ENCODE measurements around the gene MGLL.

Gene MGLL

GRCh38 chr3:127739347-127740135, 82.8 kb downstream of the MGLL start:
- H3K27me3 ChIP-seq (replicated peaks): no peaks in the 10 kb centered on the region
- DNase-seq: peak; percentile 51
- in situ Hi-C loops (cut with HindIII; ENCODE audit: low pct_ligation_motif_present, low sequenced_read_pairs): no loop called here
- no peak for TF ChIP-seq CTCF (IDR thresholded peaks at IDR 0.05; ENCODE audit: low read depth, low read length, missing control alignments)
- no peak overlapping the region for H3K4me3 ChIP-seq (ENCODE audit: low read depth, low read length)
- H3K36me3 ChIP-seq (replicated peaks): no peaks in the 10 kb centered on the region
- no peak overlapping the region for H3K27ac ChIP-seq

GRCh38 chr3:127738192-127738840, 84.0 kb downstream of the MGLL start:
- no peak for DNase-seq
- no peak for TF ChIP-seq CTCF (IDR thresholded peaks at IDR 0.05; ENCODE audit: low read depth, low read length, missing control alignments)
- Histone ChIP-seq H3K36me3 (replicated peaks) (no peaks in the 10 kb centered on the region), H3K4me3 (ENCODE audit: low read depth, low read length) (no peak overlapping the region), H3K27ac (peak overlapping the region; percentile 7), H3K27me3 (replicated peaks) (no peaks in the 10 kb centered on the region)
- in situ Hi-C loops (cut with HindIII; ENCODE audit: low pct_ligation_motif_present, low sequenced_read_pairs): no loop called here

GRCh38 chr3:127736801-127737539, 85.3 kb downstream of the MGLL start:
- TF ChIP-seq CTCF (IDR thresholded peaks at IDR 0.05; ENCODE audit: low read depth, low read length, missing control alignments): no peak
- in situ Hi-C loops (cut with HindIII; ENCODE audit: low pct_ligation_motif_present, low sequenced_read_pairs): no loop called here

GRCh38 chr3:127735767-127736693, 86.3 kb downstream of the MGLL start:
- H3K4me3 ChIP-seq (ENCODE audit: low read depth, low read length): no peak overlapping the region
- no peaks in the 10 kb centered on the region for H3K36me3 ChIP-seq (replicated peaks)
- no peak for TF ChIP-seq CTCF (IDR thresholded peaks at IDR 0.05; ENCODE audit: low read depth, low read length, missing control alignments)
- in situ Hi-C loops (cut with HindIII; ENCODE audit: low pct_ligation_motif_present, low sequenced_read_pairs): no loop called here
- H3K27me3 ChIP-seq (replicated peaks): no peaks in the 10 kb centered on the region
- H3K27ac ChIP-seq: peak overlapping the region; percentile 89
- DNase-seq: peak; percentile 72

More at GRCh38 chr3:127736801-127737539, 85.3 kb downstream of the MGLL start:
- Histone ChIP-seq H3K27me3 (replicated peaks) (no peaks in the 10 kb centered on the region), H3K4me3 (ENCODE audit: low read depth, low read length) (no peak overlapping the region), H3K27ac (no peak overlapping the region), H3K36me3 (replicated peaks) (no peaks in the 10 kb centered on the region)
- no peak for DNase-seq

- peak; percentile 96 for DNase-seq
- H3K27ac ChIP-seq: peak overlapping the region; percentile 89
- no peak for TF ChIP-seq CTCF (IDR thresholded peaks at IDR 0.05; ENCODE audit: low read depth, low read length, missing control alignments)
- H3K36me3 ChIP-seq (replicated peaks): no peaks in the 10 kb centered on the region
- H3K4me3 ChIP-seq (ENCODE audit: low read depth, low read length): peak overlapping the region; percentile 6
- in situ Hi-C loops (cut with HindIII; ENCODE audit: low pct_ligation_motif_present, low sequenced_read_pairs): no loop called here
- H3K27me3 ChIP-seq (replicated peaks): no peaks in the 10 kb centered on the region
These were observed 87.4 kb downstream of the MGLL start for GRCh38 chr3:127734754-127735473.
